SK-N-SH treated with all-trans-retinoic acid at 6 μM for 48 hours (cell line): Measurements from ENCODE around the gene FTSJ1.

Source experiments
- ATAC-seq: fragments of 200-7000 bp; cut with Tn5 transposase; 3 replicates; pipeline ENCODE4 v1.9.1; 2020; ENCODE audit warnings: mild to moderate bottlenecking, moderate library complexity
- BACH2 ChIP-seq: fragments of 250-450 bp; sonication (Bioruptor Pico); IDR thresholded peaks from 2 replicates; pipeline ENCODE4 v1.9.0; 2021; ENCODE audit warnings: mild to moderate bottlenecking, borderline replicate concordance
- CSDC2 ChIP-seq: fragments of 250-450 bp; sonication (Bioruptor Pico); IDR thresholded peaks from 2 replicates; pipeline ENCODE4 v1.5.0; 2020; ENCODE audit warnings: mild to moderate bottlenecking, moderate library complexity
- CSRNP3 ChIP-seq: fragments of 250-450 bp; sonication (Bioruptor Pico); IDR thresholded peaks from 2 replicates; pipeline ENCODE4 v1.5.1; 2021; ENCODE audit warnings: mild to moderate bottlenecking, moderate library complexity
- ESRRG ChIP-seq: fragments of 250-450 bp; sonication (Bioruptor Pico); IDR thresholded peaks from 2 replicates; pipeline ENCODE4 v1.6.1; 2021; ENCODE audit warnings: mild to moderate bottlenecking
- GLIS3 ChIP-seq: fragments of 250-450 bp; sonication (Bioruptor Pico); IDR thresholded peaks from 2 replicates; pipeline ENCODE4 v1.5.0; 2020; ENCODE audit warnings: mild to moderate bottlenecking, moderate library complexity
- ISL1 ChIP-seq: fragments of 250-450 bp; sonication (Bioruptor Pico); IDR thresholded peaks from 2 replicates; pipeline ENCODE4 v2.1.2; 2022; ENCODE audit warnings: mild to moderate bottlenecking, moderate library complexity
- OSR1 ChIP-seq: fragments of 250-450 bp; sonication (Bioruptor Pico); IDR thresholded peaks from 2 replicates; pipeline ENCODE4 v1.8.0; 2022; ENCODE audit warnings: moderate library complexity, mild to moderate bottlenecking, inconsistent platforms
- POU6F1 ChIP-seq: fragments of 250-450 bp; sonication (Bioruptor Pico); IDR thresholded peaks from 2 replicates; pipeline ENCODE4 v1.8.0; 2021; ENCODE audit warnings: low read depth, mild to moderate bottlenecking, moderate library complexity, borderline replicate concordance
- PPARA ChIP-seq: fragments of 250-450 bp; sonication (Bioruptor Pico); IDR thresholded peaks from 2 replicates; pipeline ENCODE4 v1.5.0; 2020; ENCODE audit warnings: mild to moderate bottlenecking, borderline replicate concordance
- RARB ChIP-seq: fragments of 250-450 bp; sonication (Bioruptor Pico); IDR thresholded peaks from 2 replicates; pipeline ENCODE4 v1.8.0; 2021; ENCODE audit warnings: mild to moderate bottlenecking, moderate library complexity
- SNAI2 ChIP-seq: fragments of 250-450 bp; sonication (Bioruptor Pico); IDR thresholded peaks from 2 replicates; pipeline ENCODE4 v1.5.0; 2020; ENCODE audit warnings: mild to moderate bottlenecking, moderate library complexity
- TCF4 ChIP-seq: fragments of 250-450 bp; sonication (Bioruptor Pico); IDR thresholded peaks from 2 replicates; pipeline ENCODE4 v1.8.0; 2021; ENCODE audit warnings: mild to moderate bottlenecking, moderate library complexity, borderline replicate concordance
- TOX ChIP-seq: fragments of 250-450 bp; sonication (Bioruptor Pico); IDR thresholded peaks from 2 replicates; pipeline ENCODE4 v1.8.0; 2021; ENCODE audit warnings: mild to moderate bottlenecking, moderate library complexity, borderline replicate concordance
- TSHZ2 ChIP-seq: fragments of 250-450 bp; sonication (Bioruptor Pico); IDR thresholded peaks from 2 replicates; pipeline ENCODE4 v1.5.0; 2020; ENCODE audit warnings: mild to moderate bottlenecking, moderate library complexity
- ZC3H10 ChIP-seq: fragments of 250-450 bp; sonication (Bioruptor Pico); IDR thresholded peaks from 2 replicates; pipeline ENCODE4 v1.5.1; 2021; ENCODE audit warnings: mild to moderate bottlenecking, moderate library complexity
- ZFP30 ChIP-seq: fragments of 450-650 bp; formaldehyde crosslinking; IDR thresholded peaks from 2 replicates; pipeline ENCODE4 v1.5.0; 2022; ENCODE audit warnings: mild to moderate bottlenecking, moderate library complexity
- ZNF565 ChIP-seq: fragments of 450-650 bp; formaldehyde crosslinking; conservative IDR thresholded peaks from 2 replicates; pipeline ENCODE4 v1.5.0; 2020; ENCODE audit warnings: low read depth, mild to moderate bottlenecking, moderate library complexity
- ZNF70 ChIP-seq: fragments of 450-650 bp; formaldehyde crosslinking; IDR thresholded peaks from 2 replicates; pipeline ENCODE4 v1.5.0; 2020; ENCODE audit warnings: mild to moderate bottlenecking, moderate library complexity
- ZNF8 ChIP-seq: fragments of 450-650 bp; formaldehyde crosslinking; IDR thresholded peaks from 2 replicates; pipeline ENCODE4 v1.5.0; 2020; ENCODE audit warnings: mild to moderate bottlenecking, moderate library complexity
- TF ChIP-seq, protein P1 (sequence below): fragments of 250-450 bp; sonication (Bioruptor Pico); IDR thresholded peaks from 2 replicates; pipeline ENCODE4 v1.5.1; 2020; ENCODE audit warnings: low read depth, mild to moderate bottlenecking, moderate library complexity
- TF ChIP-seq, protein P2 (sequence below): fragments of 250-450 bp; sonication (Bioruptor Pico); IDR thresholded peaks from 2 replicates; pipeline ENCODE4 v1.8.0; 2020; ENCODE audit warnings: mild to moderate bottlenecking, moderate library complexity, borderline replicate concordance

The FTSJ1 gene

DNA sequence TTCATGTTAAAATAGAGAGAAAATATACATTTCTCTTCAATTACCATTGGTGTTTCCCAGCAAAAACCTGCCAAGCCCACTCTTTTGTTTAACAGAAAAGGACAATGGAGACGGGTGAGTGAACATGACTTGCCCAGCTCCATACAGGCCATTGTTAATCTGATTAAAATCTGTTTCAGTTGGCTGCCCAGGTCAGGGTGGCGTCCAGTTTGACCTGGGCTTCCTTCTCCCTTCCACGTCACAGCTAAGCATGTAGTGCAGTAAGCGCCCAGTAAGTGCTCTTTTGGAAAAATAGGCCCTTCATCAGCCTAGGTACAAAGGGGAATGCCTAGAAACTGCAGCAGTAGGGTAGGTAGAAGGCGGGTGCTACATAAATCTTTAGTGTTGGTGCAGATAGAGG is 31.2 kb downstream of the FTSJ1 start:
- no peak for ATAC-seq
- no peak for TF ChIP-seq ZFP30 (CRISPR knock-in tag)
- no peak for TF ChIP-seq RARB (CRISPR knock-in tag)
- no peak for TF ChIP-seq ISL1
- TF ChIP-seq, protein P1, sequence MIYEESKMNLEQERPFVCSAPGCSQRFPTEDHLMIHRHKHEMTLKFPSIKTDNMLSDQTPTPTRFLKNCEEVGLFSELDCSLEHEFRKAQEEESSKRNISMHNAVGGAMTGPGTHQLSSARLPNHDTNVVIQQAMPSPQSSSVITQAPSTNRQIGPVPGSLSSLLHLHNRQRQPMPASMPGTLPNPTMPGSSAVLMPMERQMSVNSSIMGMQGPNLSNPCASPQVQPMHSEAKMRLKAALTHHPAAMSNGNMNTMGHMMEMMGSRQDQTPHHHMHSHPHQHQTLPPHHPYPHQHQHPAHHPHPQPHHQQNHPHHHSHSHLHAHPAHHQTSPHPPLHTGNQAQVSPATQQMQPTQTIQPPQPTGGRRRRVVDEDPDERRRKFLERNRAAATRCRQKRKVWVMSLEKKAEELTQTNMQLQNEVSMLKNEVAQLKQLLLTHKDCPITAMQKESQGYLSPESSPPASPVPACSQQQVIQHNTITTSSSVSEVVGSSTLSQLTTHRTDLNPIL (CRISPR knock-in tag), result no peak
- TF ChIP-seq SNAI2 (CRISPR knock-in tag), result no peak
- TF ChIP-seq CSRNP3, result no peak
- TF ChIP-seq TOX, result no peak
- TF ChIP-seq CSDC2, result no peak
- no peak for TF ChIP-seq ESRRG (CRISPR knock-in tag)
- TF ChIP-seq TCF4, result no peak
- no peak for TF ChIP-seq ZNF565 (CRISPR knock-in tag)
- TF ChIP-seq OSR1, result no peak
- no peak for TF ChIP-seq TSHZ2
- no peak for TF ChIP-seq ZNF70 (CRISPR knock-in tag)
- TF ChIP-seq POU6F1, result no peak
- no peak for TF ChIP-seq PPARA
- no peak for TF ChIP-seq ZC3H10 (CRISPR knock-in tag)
- no peak for TF ChIP-seq GLIS3 (CRISPR knock-in tag)

GRCh38 chrX:48508400-48509244 is 32.6 kb downstream of the FTSJ1 start, which contains the start of gene PORCN:
PORCN (plus strand) TSS chrX:48508992; CDS start chrX:48509821, 829 bp downstream.
- ATAC-seq, result peak; percentile 95
- TF ChIP-seq, protein P2, sequence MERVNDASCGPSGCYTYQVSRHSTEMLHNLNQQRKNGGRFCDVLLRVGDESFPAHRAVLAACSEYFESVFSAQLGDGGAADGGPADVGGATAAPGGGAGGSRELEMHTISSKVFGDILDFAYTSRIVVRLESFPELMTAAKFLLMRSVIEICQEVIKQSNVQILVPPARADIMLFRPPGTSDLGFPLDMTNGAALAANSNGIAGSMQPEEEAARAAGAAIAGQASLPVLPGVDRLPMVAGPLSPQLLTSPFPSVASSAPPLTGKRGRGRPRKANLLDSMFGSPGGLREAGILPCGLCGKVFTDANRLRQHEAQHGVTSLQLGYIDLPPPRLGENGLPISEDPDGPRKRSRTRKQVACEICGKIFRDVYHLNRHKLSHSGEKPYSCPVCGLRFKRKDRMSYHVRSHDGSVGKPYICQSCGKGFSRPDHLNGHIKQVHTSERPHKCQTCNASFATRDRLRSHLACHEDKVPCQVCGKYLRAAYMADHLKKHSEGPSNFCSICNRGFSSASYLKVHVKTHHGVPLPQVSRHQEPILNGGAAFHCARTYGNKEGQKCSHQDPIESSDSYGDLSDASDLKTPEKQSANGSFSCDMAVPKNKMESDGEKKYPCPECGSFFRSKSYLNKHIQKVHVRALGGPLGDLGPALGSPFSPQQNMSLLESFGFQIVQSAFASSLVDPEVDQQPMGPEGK (CRISPR knock-in tag), result no peak
- TF ChIP-seq ZNF8 (CRISPR knock-in tag) (no peak), OSR1 (no peak), ZFP30 (CRISPR knock-in tag) (no peak), POU6F1 (no peak), GLIS3 (CRISPR knock-in tag) (no peak), ZNF565 (CRISPR knock-in tag) (no peak), SNAI2 (CRISPR knock-in tag) (no peak), BACH2 (no peak), PPARA (no peak), ISL1 (no peak), TSHZ2 (no peak), ZC3H10 (CRISPR knock-in tag) (no peak), RARB (CRISPR knock-in tag) (no peak), CSRNP3 (no peak), TOX (no peak), CSDC2 (no peak)
- TF ChIP-seq, protein P1 (CRISPR knock-in tag), result no peak
